K562 (cell line): Measurements from ENCODE around the gene TLNRD1. TPM values are rescaled to one million over a fixed set of nuclear protein-coding genes. Genes with fewer than 3 reads are reported as not detected.

Experiments used
- ATAC-seq: fragments of 200-7000 bp; cut with Tn5 transposase; 3 replicates; pipeline ENCODE4 v1.9.1; 2020; ENCODE audit warnings: moderate library complexity
- BruUV-seq: library from RNA; stranded (reverse); fragments of 400-500 nt; replicated peaks from 2 replicates; lab custom pipeline; 2021; lab: Mats Ljungman, UMichigan
- CTCF ChIA-PET: fragments of 300-600 bp; formaldehyde crosslinking; extraction: SDS; loops from one replicate; lab custom pipeline; 2021; ENCODE audit warnings: low intra/inter-chr PET ratio; lab: Yijun Ruan, JAX
- POLR2A ChIA-PET: fragments of 300-600, 350-650 bp; sonication (Branson Sonifier 250); formaldehyde crosslinking; extraction: SDS; loops from one replicate; lab custom pipeline; 2021; ENCODE audit warnings: antibody characterized with exemption, inconsistent platforms; lab: Yijun Ruan, JAX
- DNase-seq, 4 experiments: peaks; one replicate each; pipeline versions ENCODE4 v3.0.0 to v3.0.0-alpha.2; 2011 to 2018; ENCODE audit warnings: low spot score in 3 of 4, mixed read lengths in 3 of 4; ENCODE audit errors: extremely low read depth in 1 of 4
- FAIRE-seq: peaks from 2 replicates; lab custom pipeline; 2011; peaks lifted over from hg19 to GRCh38; lab: Jason Lieb, UNC
- H2AFZ ChIP-seq: 2 replicates; pipeline ENCODE4 v1.6.0; 2011; ENCODE audit warnings: low read depth, low read length, control low read depth, inconsistent platforms
- H3K27ac ChIP-seq: fragments of 200-600 bp; 3 replicates; pipeline ENCODE4 v1.8.0; 2011; ENCODE audit warnings: low read depth, mild to moderate bottlenecking, control low read depth, inconsistent platforms, low read length, moderate library complexity, mixed read lengths; ENCODE audit errors: extremely low read depth
- H3K27me3 ChIP-seq, 2 experiments: fragments of 300-600 bp in 1 of 2; 2 replicates in 1 of 2; 3 replicates in 1 of 2; pipeline versions ENCODE4 v1.6.0 to v1.8.0; 2011; ENCODE audit warnings: inconsistent platforms in 2 of 2, low read length in 2 of 2, mild to moderate bottlenecking in 1 of 2, mixed read lengths in 1 of 2, moderate library complexity in 1 of 2; ENCODE audit not compliant: control insufficient read depth in 2 of 2, insufficient read depth in 2 of 2
- H3K36me3 ChIP-seq: fragments of 300-600 bp; 3 replicates; pipeline ENCODE4 v1.8.0; 2011; ENCODE audit warnings: mild to moderate bottlenecking, low read length, inconsistent platforms; ENCODE audit not compliant: control insufficient read depth, insufficient read depth
- H3K4me1 ChIP-seq, 2 experiments: fragments of 200-600 bp in 1 of 2; replicated peaks in 1 of 2; 2 replicates in 1 of 2; 3 replicates in 1 of 2; pipeline versions ENCODE4 v1.5.1 to v1.8.0; 2011; ENCODE audit warnings: inconsistent platforms in 2 of 2, low read length in 2 of 2, mild to moderate bottlenecking in 1 of 2, mixed read lengths in 1 of 2, moderate library complexity in 1 of 2; ENCODE audit not compliant: control insufficient read depth in 2 of 2, insufficient read depth in 2 of 2
- H3K4me2 ChIP-seq: 2 replicates; pipeline ENCODE4 v1.6.1; 2011; ENCODE audit warnings: low read length, control low read depth, inconsistent platforms, mixed read lengths; ENCODE audit not compliant: insufficient read depth
- H3K4me3 ChIP-seq: fragments of 200-600 bp; sonication (generic), shearing (Covaris generic); 2 replicates; pipeline ENCODE4 v1.5.1; 2016; ENCODE audit warnings: control low read depth, inconsistent platforms
- H3K79me2 ChIP-seq: fragments of 200-600 bp; 3 replicates; pipeline ENCODE4 v1.8.0; 2011; ENCODE audit warnings: low read length, inconsistent platforms; ENCODE audit not compliant: control insufficient read depth, insufficient read depth
- H3K9ac ChIP-seq, 2 experiments: 2 replicates each; pipeline versions ENCODE4 v1.6.0 to v1.6.1; 2011; ENCODE audit warnings: low read depth in 2 of 2, low read length in 2 of 2, control low read depth in 1 of 2, inconsistent platforms in 1 of 2, mild to moderate bottlenecking in 1 of 2, mixed read lengths in 1 of 2; ENCODE audit not compliant: insufficient read depth in 1 of 2
- H3K9me1 ChIP-seq: one replicate; pipeline ENCODE4 v1.6.0; 2011; ENCODE audit warnings: inconsistent platforms, mild to moderate bottlenecking, low read length, moderate library complexity; ENCODE audit not compliant: control insufficient read depth, insufficient read depth
- H3K9me3 ChIP-seq: replicated peaks from 2 replicates; pipeline ENCODE4 v1.5.1; 2011; ENCODE audit warnings: low read depth, low read length, inconsistent platforms; ENCODE audit not compliant: control insufficient read depth, insufficient read depth
- H4K20me1 ChIP-seq: replicated peaks from 2 replicates; pipeline ENCODE4 v1.6.1; 2011; ENCODE audit warnings: low read length, inconsistent platforms, mixed read lengths; ENCODE audit not compliant: control insufficient read depth, insufficient read depth
- ETS2 ChIP-seq: IDR thresholded peaks from 2 replicates; pipeline ENCODE4 v1.6.1; 2016; ENCODE audit warnings: borderline replicate concordance, missing genetic modification characterization, mild to moderate bottlenecking, moderate library complexity, missing compliant biosample characterization; ENCODE audit not compliant: poor library complexity, severe bottlenecking
- ETV6 ChIP-seq, 3 experiments: fragments of 150-350 bp in 1 of 3; sonication (generic) in 1 of 3; formaldehyde crosslinking in 1 of 3; IDR thresholded peaks; 2 replicates each; pipeline versions ENCODE4 v1.6.1 to v1.8.0; 2014 to 2022; ENCODE audit warnings: borderline replicate concordance in 2 of 3, low read depth in 2 of 3, antibody characterized with exemption in 1 of 3, low read length in 1 of 3, mild to moderate bottlenecking in 1 of 3, missing genetic modification reagents in 1 of 3
- ZNF143 ChIP-seq: sonication (generic); formaldehyde crosslinking; IDR thresholded peaks from 2 replicates; pipeline ENCODE4 v1.9.0; 2022; ENCODE audit warnings: mild to moderate bottlenecking, missing genetic modification reagents
- ZNF274 ChIP-seq: IDR thresholded peaks from 2 replicates; pipeline ENCODE4 v1.6.1; 2011; ENCODE audit warnings: low read depth, mild to moderate bottlenecking, low read length, moderate library complexity, borderline replicate concordance
- ZNF785 ChIP-seq: fragments of 250-450 bp; sonication (Bioruptor Pico); IDR thresholded peaks from 2 replicates; pipeline ENCODE4 v1.4.0; 2020; ENCODE audit warnings: mild to moderate bottlenecking
- WGBS: fragments of 100-300 bp; shearing (Covaris generic); methylation state at CpG from one replicate; pipeline ENCODE4 v1.1.6; 2016; ENCODE audit warnings: low coverage, mixed read lengths; ENCODE audit not compliant: insufficient coverage; ENCODE audit errors: missing lambda C conversion rate; 5-methylcytosine and 5-hydroxymethylcytosine counted together
- in situ Hi-C: fragments of 300-500 bp; cut with MboI; formaldehyde crosslinking; loops from 4 replicates; pipeline ENCODE4 v1.15.0; 2018; ENCODE audit warnings: inconsistent platforms, mixed read lengths
- intact Hi-C: fragments of 100-400 bp; cut with micrococcal nuclease; formaldehyde crosslinking; loops from 2 replicates; pipeline ENCODE4 v1.14.2; 2022
- polyA plus RNA-seq, 8 experiments: library from polyadenylated mRNA; depleted of rRNA in 4 of 8; stranded (reverse) in 5 of 8; unstranded in 3 of 8; fragments of >200 nt; fragmentation: Nextera tagmentation in 2 of 8; fragmentation: Illumina TruSeq in 1 of 8; extraction: Ambion mirVana in 2 of 8; extraction: Trizol in 1 of 8; gene quantifications; 2 replicates each; pipeline versions ENCODE4 v1.2.1 to v1.2.3, GENCODE V29; 2011 to 2014; ENCODE audit warnings: inconsistent platforms in 1 of 8, missing spikeins in 1 of 8
- total RNA-seq, 7 experiments: library from RNA; depleted of rRNA in 6 of 7; stranded (reverse); fragments of >200 nt in 6 of 7; fragmentation: Illumina TruSeq in 2 of 7; extraction: Trizol in 2 of 7; gene quantifications; 2 replicates each; pipeline versions ENCODE4 v1.2.1 to v1.2.3, GENCODE V29; 2011 to 2021; ENCODE audit warnings: low replicate concordance in 1 of 7
- TF ChIP-seq, protein P1 (sequence below): fragments of 250-450 bp; sonication (Bioruptor Pico); IDR thresholded peaks from 2 replicates; pipeline ENCODE4 v1.5.0; 2022; ENCODE audit warnings: mild to moderate bottlenecking
- TF ChIP-seq, protein P2 (sequence below), 2 experiments: IDR thresholded peaks; 2 replicates each; pipeline ENCODE4 v1.6.1; 2012; ENCODE audit warnings: improper control_type of control experiment in 2 of 2, low read depth in 2 of 2, low read length in 2 of 2, borderline replicate concordance in 1 of 2
- TF ChIP-seq, protein P3 (sequence below): sonication (generic); formaldehyde crosslinking; IDR thresholded peaks from 2 replicates; pipeline ENCODE4 v1.8.0; 2022; ENCODE audit warnings: mild to moderate bottlenecking, missing genetic modification reagents, borderline replicate concordance

The TLNRD1 gene
- total and polyA plus RNA-seq, 9 of the 15 experiments (the other 6 are each of a cell fraction or from before 2014, with no cell fraction given) = 1.1 to 33.1 (median 5.7) TPM

DNA sequence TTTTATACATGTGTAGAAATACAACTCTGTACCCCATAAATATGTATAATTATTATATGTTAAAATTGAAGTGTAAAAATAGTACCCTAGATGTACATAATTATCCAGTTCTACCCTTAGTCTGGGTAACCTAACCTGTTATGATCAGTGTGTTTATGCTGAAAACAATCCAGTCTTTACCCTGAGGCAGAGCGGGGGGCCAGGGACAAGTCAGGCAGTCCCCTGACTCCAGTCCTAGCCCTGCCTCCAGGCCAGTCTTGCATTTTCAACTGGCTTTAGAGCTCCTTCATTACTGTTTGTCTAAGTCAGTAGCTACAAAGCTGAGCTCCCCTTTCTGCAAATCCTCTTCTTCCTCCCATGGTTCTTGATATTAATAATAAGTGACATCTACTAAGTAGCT, 14.2 kb upstream of the TLNRD1 start:
- H2AFZ ChIP-seq = no peak overlapping the region
- H3K9me1 ChIP-seq = no peaks in the 10 kb centered on the region
- no peak overlapping the region for H3K27ac ChIP-seq
- peaks cover 48% of the 10 kb centered on the region for H3K36me3 ChIP-seq
- H3K79me2 ChIP-seq = peaks cover 75% of the 10 kb centered on the region
- WGBS = 93% methylated on average over 1 of the region's 1 CpG
- BruUV-seq = no TSS peak
- in situ Hi-C loops (no loop called here), intact Hi-C loops (loop anchor here (5.0 to 10.0 kb wide), 2 partner anchors 176 to 338 kb away; partner anchors contain the start of gene STARD5)
- peaks cover 20% of the 10 kb centered on the region for H4K20me1 ChIP-seq
- TF ChIP-seq, protein P1, sequence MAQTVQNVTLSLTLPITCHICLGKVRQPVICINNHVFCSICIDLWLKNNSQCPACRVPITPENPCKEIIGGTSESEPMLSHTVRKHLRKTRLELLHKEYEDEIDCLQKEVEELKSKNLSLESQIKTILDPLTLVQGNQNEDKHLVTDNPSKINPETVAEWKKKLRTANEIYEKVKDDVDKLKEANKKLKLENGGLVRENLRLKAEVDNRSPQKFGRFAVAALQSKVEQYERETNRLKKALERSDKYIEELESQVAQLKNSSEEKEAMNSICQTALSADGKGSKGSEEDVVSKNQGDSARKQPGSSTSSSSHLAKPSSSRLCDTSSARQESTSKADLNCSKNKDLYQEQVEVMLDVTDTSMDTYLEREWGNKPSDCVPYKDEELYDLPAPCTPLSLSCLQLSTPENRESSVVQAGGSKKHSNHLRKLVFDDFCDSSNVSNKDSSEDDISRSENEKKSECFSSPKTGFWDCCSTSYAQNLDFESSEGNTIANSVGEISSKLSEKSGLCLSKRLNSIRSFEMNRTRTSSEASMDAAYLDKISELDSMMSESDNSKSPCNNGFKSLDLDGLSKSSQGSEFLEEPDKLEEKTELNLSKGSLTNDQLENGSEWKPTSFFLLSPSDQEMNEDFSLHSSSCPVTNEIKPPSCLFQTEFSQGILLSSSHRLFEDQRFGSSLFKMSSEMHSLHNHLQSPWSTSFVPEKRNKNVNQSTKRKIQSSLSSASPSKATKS (CRISPR knock-in tag) = no peak
- TF ChIP-seq, protein P2, sequence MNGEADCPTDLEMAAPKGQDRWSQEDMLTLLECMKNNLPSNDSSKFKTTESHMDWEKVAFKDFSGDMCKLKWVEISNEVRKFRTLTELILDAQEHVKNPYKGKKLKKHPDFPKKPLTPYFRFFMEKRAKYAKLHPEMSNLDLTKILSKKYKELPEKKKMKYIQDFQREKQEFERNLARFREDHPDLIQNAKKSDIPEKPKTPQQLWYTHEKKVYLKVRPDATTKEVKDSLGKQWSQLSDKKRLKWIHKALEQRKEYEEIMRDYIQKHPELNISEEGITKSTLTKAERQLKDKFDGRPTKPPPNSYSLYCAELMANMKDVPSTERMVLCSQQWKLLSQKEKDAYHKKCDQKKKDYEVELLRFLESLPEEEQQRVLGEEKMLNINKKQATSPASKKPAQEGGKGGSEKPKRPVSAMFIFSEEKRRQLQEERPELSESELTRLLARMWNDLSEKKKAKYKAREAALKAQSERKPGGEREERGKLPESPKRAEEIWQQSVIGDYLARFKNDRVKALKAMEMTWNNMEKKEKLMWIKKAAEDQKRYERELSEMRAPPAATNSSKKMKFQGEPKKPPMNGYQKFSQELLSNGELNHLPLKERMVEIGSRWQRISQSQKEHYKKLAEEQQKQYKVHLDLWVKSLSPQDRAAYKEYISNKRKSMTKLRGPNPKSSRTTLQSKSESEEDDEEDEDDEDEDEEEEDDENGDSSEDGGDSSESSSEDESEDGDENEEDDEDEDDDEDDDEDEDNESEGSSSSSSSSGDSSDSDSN (IDR thresholded peaks at IDR 0.05; ENCODE audit: borderline replicate concordance in 1 of 2, low read depth in 2 of 2, low read length in 2 of 2) = no peak
- TF ChIP-seq ZNF274 (no peak), ETV6 (IDR thresholded peaks at IDR 0.05; ENCODE audit: borderline replicate concordance in 1 of 2, low read depth in 2 of 2, low read length in 1 of 2) (no peak), ETV6 (CRISPR knock-in tag; IDR thresholded peaks at IDR 0.05; ENCODE audit: borderline replicate concordance) (no peak), ZNF785 (CRISPR knock-in tag) (no peak), ZNF143 (CRISPR knock-in tag) (no peak), ETS2 (tag) (no peak)
- TF ChIP-seq, protein P3, sequence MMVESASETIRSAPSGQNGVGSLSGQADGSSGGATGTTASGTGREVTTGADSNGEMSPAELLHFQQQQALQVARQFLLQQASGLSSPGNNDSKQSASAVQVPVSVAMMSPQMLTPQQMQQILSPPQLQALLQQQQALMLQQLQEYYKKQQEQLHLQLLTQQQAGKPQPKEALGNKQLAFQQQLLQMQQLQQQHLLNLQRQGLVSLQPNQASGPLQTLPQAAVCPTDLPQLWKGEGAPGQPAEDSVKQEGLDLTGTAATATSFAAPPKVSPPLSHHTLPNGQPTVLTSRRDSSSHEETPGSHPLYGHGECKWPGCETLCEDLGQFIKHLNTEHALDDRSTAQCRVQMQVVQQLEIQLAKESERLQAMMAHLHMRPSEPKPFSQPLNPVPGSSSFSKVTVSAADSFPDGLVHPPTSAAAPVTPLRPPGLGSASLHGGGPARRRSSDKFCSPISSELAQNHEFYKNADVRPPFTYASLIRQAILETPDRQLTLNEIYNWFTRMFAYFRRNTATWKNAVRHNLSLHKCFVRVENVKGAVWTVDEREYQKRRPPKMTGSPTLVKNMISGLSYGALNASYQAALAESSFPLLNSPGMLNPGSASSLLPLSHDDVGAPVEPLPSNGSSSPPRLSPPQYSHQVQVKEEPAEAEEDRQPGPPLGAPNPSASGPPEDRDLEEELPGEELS = no peak
- FAIRE-seq (no peak), DNase-seq (no peak), ATAC-seq (no peak)
- H3K4me3 ChIP-seq = no peak overlapping the region; the same call in 1 of the 2 replicates
- no peak overlapping the region; a peak in 1 of 4 replicates for H3K9ac ChIP-seq
- H3K4me2 ChIP-seq = no peak overlapping the region; the same call in 1 of the 2 replicates
- peaks cover 10 to 38% of the 10 kb centered on the region in 2 experiments for H3K4me1 ChIP-seq
- H3K27me3 ChIP-seq = no peaks in the 10 kb centered on the region
- ChIA-PET POLR2A (interaction anchor here (0.6 kb wide), 1 partner anchor 1064 kb away, joined by 3 read pairs; no protein-coding TSS in a partner anchor), CTCF (no interaction called here)
- no peaks in the 10 kb centered on the region for H3K9me3 ChIP-seq
